Measurements from ENCODE around the gene COMTD1.
"Not testable (repeated sequence)": the region's sequence is repeated elsewhere in the genome, so short reads cannot be mapped to it uniquely, and the experiment has no call there.

Gene COMTD1

GRCh38 chr10:75195035-75195763 is 40.6 kb downstream of the COMTD1 start:
- no peak for DNase-seq (ENCODE audit: low read depth)

- not testable (repeated sequence) for DNase-seq (ENCODE audit: low read depth)
These were observed 41.1 kb downstream of the COMTD1 start for GRCh38 chr10:75194625-75195024.

GRCh38 chr10:75191821-75192568 is 43.8 kb downstream of the COMTD1 start:
- DNase-seq (ENCODE audit: low read depth), result no peak

- DNase-seq (ENCODE audit: low read depth), result no peak
These were observed 46.3 kb downstream of the COMTD1 start for GRCh38 chr10:75189266-75190096.

- DNase-seq (ENCODE audit: low read depth), result not testable (repeated sequence)
These were observed 47.2 kb downstream of the COMTD1 start for GRCh38 chr10:75188522-75188921.

GRCh38 chr10:75187961-75188426 is 47.8 kb downstream of the COMTD1 start:
- DNase-seq (ENCODE audit: low read depth), result peak; percentile 50

- no peak for DNase-seq (ENCODE audit: low read depth)
These were observed 49.4 kb downstream of the COMTD1 start for GRCh38 chr10:75186310-75186709.

Measured in T-helper 22 cell (primary cell).